H1 (cell line): ENCODE results near the gene PTCHD1.

Source experiments
- JUND ChIP-seq: IDR thresholded peaks from 2 replicates; pipeline ENCODE4 v1.6.1; 2011; ENCODE audit warnings: mild to moderate bottlenecking, improper control_type of control experiment, low read length
- RXRA ChIP-seq: IDR thresholded peaks from 2 replicates; pipeline ENCODE4 v1.6.1; 2011; ENCODE audit warnings: low read depth, mild to moderate bottlenecking, low read length, moderate library complexity; ENCODE audit not compliant: insufficient read depth
- TF ChIP-seq, protein P1 (sequence below), 3 experiments: IDR thresholded peaks; 1 replicate in 2 of 3; 2 replicates in 1 of 3; pipeline versions ENCODE4 v1.5.1 to v1.6.1; 2011; ENCODE audit warnings: low read length in 3 of 3, mild to moderate bottlenecking in 3 of 3, inconsistent platforms in 2 of 3, low read depth in 1 of 3, moderate library complexity in 1 of 3; ENCODE audit not compliant: insufficient read depth in 1 of 3; ENCODE audit errors: control extremely low read depth in 1 of 3

DNA sequence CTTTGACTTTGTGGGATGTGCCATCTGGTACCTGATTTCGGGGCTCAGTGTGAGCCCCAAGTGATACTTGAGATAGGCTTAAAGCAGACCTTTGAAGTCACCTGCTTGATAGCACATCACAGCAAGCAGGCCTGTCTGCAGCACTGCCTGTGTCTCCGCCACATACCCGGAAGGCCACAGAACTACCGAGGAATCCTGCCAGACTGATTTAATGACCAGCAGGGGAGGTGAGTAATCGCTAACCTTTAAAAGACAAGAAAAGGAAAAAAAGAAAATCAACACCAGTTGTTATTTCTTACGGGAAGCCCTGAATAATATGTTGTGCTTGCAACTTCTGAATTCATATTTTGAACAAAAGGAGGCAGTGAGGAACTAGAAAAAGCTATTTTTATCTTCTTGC is 6.8 kb downstream of the PTCHD1 start:
- TF ChIP-seq, protein P1, sequence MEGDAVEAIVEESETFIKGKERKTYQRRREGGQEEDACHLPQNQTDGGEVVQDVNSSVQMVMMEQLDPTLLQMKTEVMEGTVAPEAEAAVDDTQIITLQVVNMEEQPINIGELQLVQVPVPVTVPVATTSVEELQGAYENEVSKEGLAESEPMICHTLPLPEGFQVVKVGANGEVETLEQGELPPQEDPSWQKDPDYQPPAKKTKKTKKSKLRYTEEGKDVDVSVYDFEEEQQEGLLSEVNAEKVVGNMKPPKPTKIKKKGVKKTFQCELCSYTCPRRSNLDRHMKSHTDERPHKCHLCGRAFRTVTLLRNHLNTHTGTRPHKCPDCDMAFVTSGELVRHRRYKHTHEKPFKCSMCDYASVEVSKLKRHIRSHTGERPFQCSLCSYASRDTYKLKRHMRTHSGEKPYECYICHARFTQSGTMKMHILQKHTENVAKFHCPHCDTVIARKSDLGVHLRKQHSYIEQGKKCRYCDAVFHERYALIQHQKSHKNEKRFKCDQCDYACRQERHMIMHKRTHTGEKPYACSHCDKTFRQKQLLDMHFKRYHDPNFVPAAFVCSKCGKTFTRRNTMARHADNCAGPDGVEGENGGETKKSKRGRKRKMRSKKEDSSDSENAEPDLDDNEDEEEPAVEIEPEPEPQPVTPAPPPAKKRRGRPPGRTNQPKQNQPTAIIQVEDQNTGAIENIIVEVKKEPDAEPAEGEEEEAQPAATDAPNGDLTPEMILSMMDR (IDR thresholded peaks at IDR 0.05; ENCODE audit: control extremely low read depth in 1 of 3, insufficient read depth in 1 of 3, low read depth in 1 of 3, low read length in 3 of 3) = no peak
- no peak for TF ChIP-seq JUND
- no peak for TF ChIP-seq RXRA
